Fibroblast of peridontal ligament (primary cell): ENCODE measurements around the gene GPATCH11.

Source experiments
- DNase-seq: peaks from one replicate; pipeline ENCODE4 v3.0.0-alpha.2; 2010; ENCODE audit errors: extremely low read depth

The GPATCH11 gene

DNA sequence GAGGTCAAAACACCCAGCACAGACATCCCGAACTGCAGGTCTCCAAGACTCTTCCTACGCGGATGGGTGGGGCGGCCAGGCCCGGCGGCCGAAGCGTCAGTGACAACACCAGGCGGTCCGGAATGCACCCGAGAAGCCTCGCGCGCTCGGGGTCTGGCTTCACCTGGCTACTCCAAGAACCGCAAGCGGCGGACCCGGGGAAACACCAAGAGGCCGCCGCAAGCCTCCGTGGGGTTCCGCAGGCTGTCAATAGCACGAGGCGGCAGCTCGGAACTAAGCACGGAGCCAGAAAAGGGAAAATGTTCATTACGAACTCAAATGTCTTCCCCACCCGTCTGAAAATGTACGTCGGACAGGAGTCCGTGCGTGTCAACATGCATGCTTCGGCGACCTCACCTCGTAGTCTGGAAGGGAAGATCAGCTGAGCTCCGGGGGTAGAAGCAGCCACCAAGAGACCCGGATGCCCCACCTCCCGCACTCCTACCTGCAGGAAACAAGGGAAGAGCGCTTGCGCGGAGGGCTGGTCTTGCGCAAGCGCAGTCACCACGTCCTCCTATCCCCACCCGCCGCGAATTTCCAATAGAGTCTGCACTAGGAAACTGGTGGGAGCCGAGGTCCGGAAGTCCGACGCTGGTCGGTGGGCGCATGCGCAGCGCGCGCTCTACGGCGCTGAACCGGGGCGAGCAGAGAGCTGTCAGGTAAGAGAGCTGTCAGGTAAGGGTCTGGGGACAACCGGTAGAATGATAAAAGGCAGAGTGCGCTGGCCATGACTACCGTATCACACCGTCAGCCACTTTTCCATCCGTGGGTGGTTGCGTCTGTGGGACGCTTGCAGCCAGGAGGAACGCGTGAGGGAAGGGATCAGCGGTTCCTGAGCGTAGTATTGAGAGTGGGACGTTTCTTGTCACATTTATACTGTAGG lies at the start of gene GPATCH11, which contains the start of gene HEATR5B:
Gene GPATCH11, plus strand, starts transcription at position 646 of the 922 bp plus-strand sequence. CDS start 3,864 bp downstream, outside the sequence.
Gene HEATR5B, minus strand, starts transcription at position 500 of the 922 bp plus-strand sequence. CDS start 958 bp downstream, outside the sequence.
- DNase-seq, result peak; percentile 94

DNA sequence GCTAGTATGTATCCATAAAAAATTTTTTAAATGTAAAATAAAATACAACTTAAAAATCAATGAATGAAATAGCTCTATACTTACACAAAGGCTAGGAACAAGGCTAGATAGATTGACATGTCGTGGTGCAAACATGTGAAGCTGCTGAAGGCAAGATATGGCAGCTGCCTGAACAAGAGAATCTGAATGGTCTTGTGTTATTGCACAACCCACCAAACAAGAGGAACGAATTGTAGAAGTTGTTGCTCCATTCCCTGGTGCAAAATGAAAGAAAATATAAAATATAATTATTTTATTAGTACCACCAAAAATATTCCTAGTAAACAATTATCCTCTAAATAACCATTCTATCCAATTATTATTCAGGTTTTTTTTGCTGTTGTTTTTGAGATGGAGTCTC lies 46.5 kb upstream of the GPATCH11 start:
- DNase-seq, result no peak

DNA sequence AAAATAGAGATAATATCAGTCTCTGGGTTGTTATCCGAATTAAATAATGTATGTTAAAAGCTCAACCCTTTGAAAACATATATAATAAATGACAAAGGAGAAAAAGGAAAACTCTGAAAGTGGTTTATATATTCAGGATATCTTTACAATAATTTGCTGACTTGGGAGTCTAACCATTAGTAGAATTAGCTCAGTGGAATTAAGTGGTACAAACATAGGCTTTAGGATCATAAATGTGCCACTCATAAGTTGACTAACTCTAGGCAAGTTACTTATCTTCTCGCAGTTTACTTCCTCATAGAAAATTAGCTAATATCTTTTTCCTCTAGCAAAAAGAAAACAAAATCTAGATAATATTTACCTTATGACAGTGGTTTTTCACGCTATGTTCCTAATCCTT lies 44.7 kb upstream of the GPATCH11 start:
- no peak for DNase-seq

DNA sequence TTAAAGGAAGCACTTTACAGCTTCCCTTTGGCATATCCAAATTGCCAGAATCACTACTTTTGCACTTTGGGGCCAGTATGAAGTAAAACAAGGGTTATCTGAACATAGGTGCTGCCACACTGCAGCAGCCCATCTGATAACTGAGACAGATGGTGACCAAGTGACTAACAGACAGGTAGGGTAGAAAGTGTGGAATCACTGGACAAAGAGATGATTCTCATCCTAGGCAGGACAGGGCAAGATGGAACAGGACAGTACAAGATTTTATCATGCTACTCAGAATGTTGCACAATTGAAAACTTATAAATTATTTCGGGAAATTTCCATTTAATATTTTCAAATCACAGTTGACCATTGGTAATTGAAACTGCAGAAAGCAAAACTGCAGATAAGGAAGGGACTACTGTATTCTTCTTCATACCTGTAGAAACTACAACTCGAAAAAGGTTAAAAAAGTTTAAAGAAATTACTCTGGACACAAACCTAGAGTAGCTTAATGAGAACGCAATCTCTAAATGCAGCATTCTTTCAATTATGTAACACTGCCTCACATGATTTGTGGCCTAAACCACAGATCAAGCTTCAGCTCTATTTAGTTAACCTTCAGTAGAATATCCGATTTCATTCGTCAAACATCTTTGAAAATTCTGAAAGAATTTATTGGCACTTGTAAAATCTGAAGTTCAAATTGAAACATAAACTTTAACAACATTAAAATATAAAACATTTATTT lies 31.6 kb upstream of the GPATCH11 start:
- DNase-seq, result peak; percentile 33

DNA sequence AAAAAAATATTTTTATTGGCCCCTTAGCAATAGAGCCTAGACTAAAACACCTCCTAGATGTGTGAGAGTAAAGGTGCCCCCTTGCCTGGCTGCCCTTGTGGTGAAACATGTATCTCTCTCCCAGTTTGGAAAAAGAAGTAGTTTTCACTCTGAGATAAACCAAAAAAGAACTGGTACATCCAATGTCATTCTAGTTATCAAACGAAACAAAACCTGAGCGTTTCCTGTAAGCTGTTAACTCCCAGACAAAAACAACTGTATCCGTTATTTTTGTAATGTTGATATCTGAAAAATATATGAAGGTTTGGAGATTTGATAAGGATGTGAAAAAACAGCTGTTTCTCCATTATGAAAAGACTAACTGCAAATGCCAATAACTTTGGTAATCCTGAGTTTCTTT lies 24.5 kb upstream of the GPATCH11 start:
- DNase-seq, result no peak

DNA sequence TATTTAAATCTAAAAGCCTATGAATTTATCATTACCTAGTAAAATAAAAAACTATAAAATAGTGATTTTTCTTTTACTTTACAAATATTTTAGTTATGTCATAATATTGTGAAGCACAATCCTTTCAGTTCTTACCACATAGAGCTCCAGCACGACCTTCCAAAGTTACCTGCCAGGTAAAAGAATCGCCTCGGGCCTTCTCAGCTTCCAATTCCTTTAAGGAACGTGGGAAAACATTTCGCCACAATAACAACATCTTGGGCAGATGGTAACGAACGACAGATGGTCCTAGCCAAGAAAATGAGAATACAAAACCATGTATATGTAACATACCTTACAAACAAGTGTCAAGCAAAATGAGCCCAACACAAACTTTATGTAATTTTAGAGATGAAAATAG lies 23.9 kb upstream of the GPATCH11 start:
- DNase-seq, result no peak

DNA sequence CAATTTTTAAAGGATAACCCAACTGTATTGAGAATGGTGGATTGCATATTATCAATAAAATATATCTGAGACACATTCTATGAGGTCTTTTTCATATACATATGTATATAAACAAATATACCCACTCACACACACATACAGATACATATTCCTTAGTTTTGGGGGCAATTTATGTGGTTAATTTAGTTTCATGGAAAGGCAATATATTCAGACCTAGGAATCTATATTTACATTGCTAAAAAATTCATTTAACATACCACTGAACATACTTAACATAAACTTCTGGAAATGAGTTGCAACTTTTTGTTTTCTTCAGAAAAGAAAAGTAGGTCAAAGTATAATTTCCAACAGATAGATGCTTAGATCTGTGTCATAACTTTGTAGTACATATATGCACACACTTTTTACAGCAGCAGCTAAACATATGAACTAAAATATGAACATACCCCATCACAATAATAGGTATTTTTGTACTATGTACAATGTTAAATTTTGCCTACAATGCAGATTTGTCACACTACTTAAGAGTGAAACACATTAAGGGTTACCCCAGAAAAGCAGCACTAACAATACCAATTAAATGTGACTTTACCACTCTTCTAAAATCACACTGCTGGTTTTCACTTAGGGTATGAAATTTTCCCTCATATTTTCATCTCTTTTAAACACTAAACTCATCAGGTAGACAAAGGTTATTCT lies 23.2 kb upstream of the GPATCH11 start:
- no peak for DNase-seq

DNA sequence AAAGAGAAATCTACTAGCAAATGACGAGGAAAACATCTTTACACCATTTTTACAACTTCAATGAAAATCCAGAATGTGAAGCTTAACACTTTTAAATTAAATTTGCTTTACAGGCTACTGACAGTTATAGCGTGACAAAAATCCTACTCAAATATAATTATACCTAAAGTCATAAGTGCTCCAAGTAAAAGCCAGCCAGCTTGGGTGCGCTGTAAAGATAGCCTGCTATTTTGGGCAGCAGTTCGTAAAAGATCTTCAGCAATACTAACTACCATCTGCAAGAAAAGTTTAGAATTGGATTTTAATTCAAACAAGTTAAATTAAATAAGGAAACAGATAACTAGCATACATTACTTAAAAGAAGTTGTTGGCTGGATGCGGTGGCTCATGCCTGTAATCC lies 22.5 kb upstream of the GPATCH11 start:
- no peak for DNase-seq

DNA sequence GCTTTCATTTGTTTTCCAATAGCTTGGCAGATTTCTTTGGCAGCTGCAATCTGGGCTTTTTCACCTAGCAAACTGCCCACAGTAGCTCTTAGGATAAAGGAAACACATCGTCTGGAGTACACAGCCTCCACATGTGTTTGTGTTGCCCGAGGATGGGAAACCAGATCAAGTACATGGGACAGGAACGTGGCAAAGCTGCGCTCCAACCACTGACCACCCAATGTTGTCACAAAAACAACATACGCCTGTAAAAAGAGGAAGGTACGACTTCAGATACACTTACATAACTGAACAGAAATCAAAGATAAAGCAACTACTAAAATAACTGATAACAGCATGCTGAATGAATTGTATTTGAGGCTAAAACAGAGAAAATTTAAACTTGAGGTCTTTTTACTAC lies 15.6 kb upstream of the GPATCH11 start:
- DNase-seq, result no peak

DNA sequence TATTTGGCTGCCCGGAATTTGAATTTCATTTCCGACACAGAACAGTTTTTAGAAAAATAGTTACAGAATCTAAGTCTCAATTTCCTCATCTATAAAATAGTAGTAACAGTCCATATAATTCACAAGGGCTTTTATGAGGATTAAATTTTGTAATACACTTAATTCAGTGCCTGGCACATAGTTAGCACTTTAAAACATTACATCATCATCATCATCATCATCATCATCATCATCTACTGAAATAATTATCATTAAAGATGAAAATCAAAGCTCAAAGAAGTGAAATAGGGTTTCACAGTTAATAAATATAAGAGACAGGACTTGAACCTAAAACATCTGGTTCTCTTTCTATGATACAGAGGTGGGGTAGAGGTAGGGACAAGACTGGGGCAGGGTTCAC lies 13.4 kb upstream of the GPATCH11 start:
- no peak for DNase-seq

DNA sequence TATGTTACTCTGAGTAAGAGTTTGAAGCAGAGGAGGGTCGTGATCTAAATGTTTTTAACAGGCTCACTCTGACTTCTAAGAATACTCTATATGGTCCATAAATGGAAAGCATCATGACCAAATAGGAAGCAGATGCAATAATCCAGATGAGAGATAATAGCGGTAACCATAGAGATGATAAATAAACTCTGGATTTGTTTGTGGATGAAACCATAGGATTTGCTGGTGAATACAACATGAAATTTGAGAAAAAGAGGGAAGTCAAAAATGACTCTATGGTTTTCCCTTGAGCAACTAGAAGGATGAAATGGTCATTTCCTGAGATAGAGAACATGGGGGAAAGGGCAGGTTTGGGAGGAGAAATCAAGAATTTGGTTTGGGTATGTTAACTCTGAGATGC lies 4.1 kb upstream of the GPATCH11 start:
- no peak for DNase-seq

DNA sequence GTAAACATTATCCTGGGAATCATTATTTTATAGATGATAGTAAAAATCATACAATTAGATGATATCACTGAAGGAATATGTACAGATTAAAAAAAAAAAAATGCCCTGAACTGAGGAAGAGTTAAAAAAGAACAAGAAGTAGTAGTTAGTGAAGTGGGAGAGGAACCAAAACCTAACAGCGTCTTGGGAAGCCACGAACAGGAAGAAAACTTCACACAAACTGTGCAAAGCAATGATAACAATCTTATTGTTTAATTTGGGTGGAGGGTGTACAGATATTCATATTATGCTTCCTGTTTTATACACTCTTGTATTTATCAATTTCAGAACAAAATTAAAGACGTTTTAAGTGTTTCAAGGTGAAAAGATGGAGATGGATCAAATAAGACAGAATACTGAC lies 3.6 kb upstream of the GPATCH11 start:
- DNase-seq, result no peak

DNA sequence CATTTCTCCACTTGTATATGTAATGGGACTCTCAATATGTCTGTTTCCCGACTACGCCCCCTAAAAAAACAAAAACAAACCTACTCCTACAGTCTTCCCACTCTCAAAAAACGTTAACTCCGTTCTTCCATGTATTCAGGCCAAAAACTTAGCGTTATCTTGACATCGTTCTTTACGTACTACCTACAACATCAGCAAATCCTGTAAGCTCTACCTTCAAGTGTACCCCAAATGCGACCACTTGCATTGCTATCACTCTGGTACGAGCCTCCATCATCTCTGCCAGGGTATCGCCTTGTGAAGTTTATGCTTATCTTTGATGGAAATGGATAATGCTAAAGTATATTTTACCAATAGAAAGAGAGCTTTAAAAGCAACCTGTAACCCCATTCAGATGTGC lies 479 bp downstream of the GPATCH11 start:
- DNase-seq, result no peak

DNA sequence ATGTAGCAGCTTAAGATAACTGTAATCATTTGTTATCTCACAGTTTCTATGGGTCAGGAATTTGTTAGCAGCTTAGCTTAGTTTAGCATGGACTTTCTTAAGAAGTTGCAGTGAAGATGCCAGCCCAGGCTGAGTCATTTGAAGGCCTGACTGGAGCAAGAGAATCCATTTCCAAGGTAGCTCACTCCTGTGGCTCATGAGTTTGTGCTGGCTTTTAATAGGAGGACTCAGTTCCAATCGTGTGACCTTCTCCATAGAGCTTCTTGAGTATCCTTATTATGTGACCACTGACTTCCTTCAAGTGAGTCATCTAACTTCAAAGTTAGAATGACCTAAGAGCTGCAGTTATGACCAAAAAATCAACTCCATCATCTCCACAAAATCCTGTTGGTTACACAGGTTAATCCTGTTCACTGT lies 1.4 kb downstream of the GPATCH11 start:
- DNase-seq, result peak; percentile 23

DNA sequence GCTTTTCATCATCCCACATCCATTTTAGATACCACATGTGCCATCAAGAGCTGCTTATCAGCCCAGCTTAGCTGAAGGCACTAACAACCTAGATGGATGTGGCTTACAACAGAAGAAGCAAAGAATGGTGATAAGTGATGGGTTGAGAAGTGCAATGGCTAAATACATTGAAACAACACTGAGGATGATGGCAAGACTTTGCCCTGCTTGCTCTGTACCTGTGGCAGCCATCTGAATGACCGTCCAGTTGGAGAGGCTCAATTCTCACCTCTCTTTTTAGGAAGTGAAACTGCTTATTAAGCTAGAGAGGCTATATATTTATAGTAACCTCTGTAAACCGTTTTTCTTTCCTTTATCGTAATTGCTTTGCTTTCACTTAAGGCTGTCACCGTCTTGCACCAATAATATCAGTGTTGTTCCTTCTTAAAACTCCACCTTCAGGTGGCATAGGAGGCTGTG lies 5.7 kb downstream of the GPATCH11 start:
- no peak for DNase-seq

DNA sequence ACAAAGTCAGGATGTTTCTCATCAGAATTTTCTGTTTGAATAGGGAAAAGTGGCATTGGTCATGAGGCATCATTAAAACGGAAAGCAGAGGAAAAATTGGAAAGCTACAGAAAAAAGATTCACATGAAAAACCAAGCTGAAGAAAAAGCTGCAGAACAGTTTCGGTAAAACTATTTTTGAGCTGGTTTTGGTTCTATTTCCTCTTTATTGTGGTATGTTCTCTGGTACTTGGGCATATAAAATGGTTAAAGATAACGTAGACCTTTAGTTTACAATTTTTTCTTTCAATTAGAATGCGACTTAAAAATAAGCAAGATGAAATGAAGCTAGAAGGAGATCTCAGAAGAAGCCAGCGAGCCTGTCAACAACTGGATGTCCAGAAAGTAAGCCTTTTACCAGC lies 7.6 kb downstream of the GPATCH11 start:
- no peak for DNase-seq

DNA sequence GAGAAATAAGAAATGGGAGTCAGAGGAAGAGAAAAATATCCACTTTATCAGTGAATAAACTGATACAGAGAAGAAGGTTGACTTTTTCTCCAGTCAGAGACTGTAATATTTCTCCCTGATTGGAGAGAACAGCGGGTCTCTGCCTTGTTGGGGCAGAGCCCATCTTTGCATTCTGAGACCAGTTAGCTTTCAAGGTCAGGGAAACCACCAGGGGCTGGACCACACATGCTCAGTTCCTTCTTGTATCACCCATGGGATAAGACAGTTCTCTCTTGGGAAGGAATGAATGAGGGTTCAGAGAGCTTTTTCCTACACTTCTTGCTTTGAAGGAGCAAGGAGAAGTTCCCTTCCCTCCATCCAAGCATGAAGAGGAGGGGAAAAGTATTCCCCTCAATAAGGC lies 12.2 kb downstream of the GPATCH11 start:
- DNase-seq, result no peak

DNA sequence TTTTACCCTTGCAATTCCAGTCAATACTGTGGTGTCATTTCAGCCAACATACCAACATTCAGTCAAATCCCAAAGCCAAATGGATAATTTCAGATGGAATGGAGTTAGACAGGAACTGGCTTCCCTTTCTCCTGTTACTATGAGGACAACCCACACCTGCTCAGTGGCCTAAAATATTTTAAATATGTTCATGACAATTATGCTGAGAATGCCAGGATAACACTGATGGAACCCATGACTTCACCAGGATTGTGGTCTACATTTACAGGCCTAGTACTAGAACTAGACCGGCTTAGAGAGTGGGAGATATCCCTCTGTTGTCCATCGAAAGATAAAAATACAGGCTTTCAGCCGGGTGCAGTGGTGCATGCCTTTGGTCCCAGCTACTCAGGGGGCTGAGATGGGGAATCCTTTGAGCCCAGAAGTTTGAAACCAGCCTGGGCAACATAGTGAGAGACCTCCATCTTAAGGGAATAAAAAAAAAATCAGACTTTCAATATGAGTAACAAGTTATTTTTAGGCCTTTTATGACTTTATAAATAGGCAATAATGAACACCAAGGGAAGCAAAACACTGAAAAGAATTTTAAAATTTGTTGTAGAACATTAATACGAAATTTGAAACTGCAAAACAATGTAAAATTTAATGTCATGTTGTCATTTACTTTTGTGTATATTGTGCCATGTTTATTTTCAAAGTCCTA lies 14.2 kb downstream of the GPATCH11 start:
- DNase-seq, result no peak

DNA sequence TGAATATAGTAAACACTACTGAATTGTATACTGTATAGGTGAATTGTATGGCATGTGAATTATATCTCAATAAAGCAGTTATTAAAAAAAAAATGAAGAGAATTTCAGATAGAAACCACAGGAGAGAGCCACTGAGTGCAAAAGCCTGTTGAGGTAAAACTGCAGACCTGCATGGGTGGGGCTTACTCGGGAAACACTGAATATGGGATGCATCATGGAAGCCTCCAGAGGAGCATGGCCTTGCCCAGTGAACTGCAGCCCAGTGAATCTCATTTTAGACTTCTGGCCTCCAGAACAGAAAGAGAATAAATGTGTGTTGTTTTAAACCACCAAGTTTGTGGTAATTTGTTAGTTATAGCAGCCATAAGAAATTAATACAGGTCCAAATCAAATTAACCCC lies 15.7 kb downstream of the GPATCH11 start:
- no peak for DNase-seq

DNA sequence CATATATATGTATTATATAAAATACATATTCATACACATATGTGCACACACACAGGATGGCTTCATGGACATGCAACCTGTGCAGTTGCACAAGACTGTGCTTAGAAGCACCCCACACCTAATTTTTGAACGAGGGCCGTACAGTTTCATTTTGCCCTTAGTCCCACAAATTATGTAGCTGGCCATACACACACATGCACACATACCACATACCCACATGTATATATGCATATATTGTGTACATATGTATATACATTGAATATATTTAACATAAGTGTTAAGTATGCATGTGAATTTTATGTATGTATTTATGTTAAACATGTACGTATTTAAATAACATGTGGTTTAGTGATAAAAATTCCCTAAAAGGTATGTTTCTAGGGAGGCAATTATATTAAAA lies 18.3 kb downstream of the GPATCH11 start:
- DNase-seq, result no peak

DNA sequence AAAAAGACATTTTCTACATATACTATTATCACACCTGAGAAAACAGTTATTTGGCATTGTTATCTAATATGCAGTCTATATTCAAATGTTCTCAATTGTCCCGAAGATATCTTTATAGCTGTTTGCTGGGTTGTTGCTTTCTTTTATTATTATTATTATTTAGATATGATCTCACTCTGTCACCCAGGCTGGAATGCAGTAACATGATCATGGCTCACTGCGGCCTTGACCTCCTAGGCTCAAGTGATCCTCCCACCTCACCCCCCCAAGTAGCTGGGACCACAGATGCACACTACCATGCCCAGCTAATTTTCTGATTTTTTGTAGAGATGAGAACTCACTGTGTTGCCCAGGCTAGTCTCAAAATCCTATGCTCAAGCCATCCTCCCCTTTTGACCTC lies 19.9 kb downstream of the GPATCH11 start:
- DNase-seq, result no peak

DNA sequence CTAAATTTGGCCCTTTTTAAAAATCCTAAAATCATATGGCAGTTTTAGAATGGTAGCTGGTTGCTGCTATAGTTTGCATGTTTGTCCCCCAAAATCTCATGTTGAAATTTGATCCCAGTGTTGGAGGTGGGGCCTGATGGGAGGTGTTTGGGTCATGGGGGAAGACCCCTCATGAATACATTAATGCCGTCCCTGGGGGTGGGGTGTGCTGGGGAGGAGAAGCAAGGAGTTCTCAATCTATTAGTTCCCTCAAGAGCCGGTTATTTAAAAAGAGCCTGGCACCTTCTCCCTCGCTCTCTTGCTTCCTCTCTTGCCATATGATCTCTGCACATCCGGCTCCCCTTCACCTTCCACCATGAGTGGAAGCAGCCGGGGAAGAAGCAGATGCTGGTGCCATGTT lies 20.8 kb downstream of the GPATCH11 start:
- DNase-seq, result no peak
